22Rv1 (cell line): Measurements from ENCODE around the gene ZNF343.

Source experiments
- ZFX ChIP-seq: fragments of 450-650 bp; IDR thresholded peaks from 2 replicates; pipeline ENCODE4 v1.6.1; 2017; ENCODE audit warnings: antibody characterized with exemption, borderline replicate concordance
- TF ChIP-seq, protein P1 (sequence below): fragments of 450-650 bp; IDR thresholded peaks from 2 replicates; pipeline ENCODE4 v1.5.1; 2017; ENCODE audit warnings: mild to moderate bottlenecking

DNA sequence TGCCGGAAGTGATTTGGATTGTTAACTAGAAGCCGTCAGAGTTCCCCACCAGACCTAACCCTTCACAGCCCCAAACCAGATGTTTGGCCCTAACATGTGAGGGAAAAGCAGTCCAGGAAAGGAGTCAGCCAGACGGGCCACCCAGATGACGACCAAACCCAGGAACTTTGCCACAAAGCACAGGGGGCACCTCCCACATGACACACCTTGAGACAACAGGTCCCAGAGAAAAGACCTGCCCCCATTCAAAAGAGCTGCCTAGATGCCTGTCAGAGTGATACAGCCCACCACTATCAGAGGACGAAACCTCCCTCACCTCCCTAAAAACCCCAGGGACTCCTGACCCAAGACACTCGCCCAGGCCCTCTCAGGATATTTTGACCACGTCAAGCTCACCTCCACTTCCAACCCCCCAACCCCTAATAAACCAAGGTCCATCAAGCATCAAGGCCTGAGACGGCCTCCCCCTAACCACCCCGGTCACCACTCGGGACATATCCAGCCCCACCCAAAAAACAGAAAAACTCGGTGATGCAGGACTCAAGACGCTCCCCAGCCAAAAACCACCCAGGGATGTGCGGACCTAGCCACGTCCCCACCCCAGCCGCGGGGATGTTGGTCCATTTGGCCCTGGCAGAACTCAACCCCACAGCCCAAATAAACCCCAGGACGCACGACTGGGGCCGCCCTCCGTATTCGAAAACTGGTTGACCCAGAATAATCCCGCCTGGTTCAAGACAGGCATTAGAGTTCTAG is 662 bp downstream of the ZNF343 start:
- TF ChIP-seq, protein P1, sequence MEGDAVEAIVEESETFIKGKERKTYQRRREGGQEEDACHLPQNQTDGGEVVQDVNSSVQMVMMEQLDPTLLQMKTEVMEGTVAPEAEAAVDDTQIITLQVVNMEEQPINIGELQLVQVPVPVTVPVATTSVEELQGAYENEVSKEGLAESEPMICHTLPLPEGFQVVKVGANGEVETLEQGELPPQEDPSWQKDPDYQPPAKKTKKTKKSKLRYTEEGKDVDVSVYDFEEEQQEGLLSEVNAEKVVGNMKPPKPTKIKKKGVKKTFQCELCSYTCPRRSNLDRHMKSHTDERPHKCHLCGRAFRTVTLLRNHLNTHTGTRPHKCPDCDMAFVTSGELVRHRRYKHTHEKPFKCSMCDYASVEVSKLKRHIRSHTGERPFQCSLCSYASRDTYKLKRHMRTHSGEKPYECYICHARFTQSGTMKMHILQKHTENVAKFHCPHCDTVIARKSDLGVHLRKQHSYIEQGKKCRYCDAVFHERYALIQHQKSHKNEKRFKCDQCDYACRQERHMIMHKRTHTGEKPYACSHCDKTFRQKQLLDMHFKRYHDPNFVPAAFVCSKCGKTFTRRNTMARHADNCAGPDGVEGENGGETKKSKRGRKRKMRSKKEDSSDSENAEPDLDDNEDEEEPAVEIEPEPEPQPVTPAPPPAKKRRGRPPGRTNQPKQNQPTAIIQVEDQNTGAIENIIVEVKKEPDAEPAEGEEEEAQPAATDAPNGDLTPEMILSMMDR, result no peak
- TF ChIP-seq ZFX, result no peak
